Measurements from ENCODE around the gene ACTN1. TPM values are rescaled to one million over a fixed set of nuclear protein-coding genes. Genes with fewer than 3 reads are reported as not detected.

Gene ACTN1
- total RNA-seq, 3 donors from 2014 or later (not counting 1 experiment from before 2014, with no cell fraction given) = 14.9 to 39.5 (median 19.6) TPM

- H3K27ac Mint-ChIP-seq = no peak overlapping the region
- no peaks in the 10 kb centered on the region for H3K36me3 Mint-ChIP-seq
- no peak for TF ChIP-seq CTCF (IDR thresholded peaks at IDR 0.05)
- Histone ChIP-seq H3K36me3 (ENCODE audit: control insufficient read depth, insufficient read depth, low read length) (peaks cover 2% of the 10 kb centered on the region), H3K27ac (ENCODE audit: low read length) (no peak overlapping the region), H3K27me3 (ENCODE audit: control insufficient read depth, insufficient read depth, low read length) (no peaks in the 10 kb centered on the region), H3K9me3 (ENCODE audit: control insufficient read depth, insufficient read depth, low read length) (no peaks in the 10 kb centered on the region), H3K4me1 (ENCODE audit: control insufficient read depth, insufficient read depth, low read length) (peaks cover 4% of the 10 kb centered on the region), H3K4me3 (ENCODE audit: low read length) (no peak overlapping the region)
- DNase-seq (no peak), ATAC-seq (no peak)
- H3K27me3 Mint-ChIP-seq (ENCODE audit: low read depth in 2 of 2) = peaks cover 0 to 2% of the 10 kb centered on the region in 2 donors
- WGBS (ENCODE audit: insufficient coverage) = 85% methylated on average over 8 of the region's 8 CpGs
- intact Hi-C loops (cut with micrococcal nuclease) = no loop called here
- H3K4me1 Mint-ChIP-seq = peaks cover 6 to 7% of the 10 kb centered on the region in 2 donors
- no peak overlapping the region for H3K4me3 Mint-ChIP-seq
- H3K9me3 Mint-ChIP-seq = no peaks in the 10 kb centered on the region
Observed at GRCh38 chr14:68908201-68908600, 70.9 kb downstream of the ACTN1 start.

- intact Hi-C loops (cut with micrococcal nuclease) = no loop called here
- Histone ChIP-seq H3K36me3 (ENCODE audit: control insufficient read depth, insufficient read depth, low read length) (peaks cover 2% of the 10 kb centered on the region), H3K27me3 (ENCODE audit: control insufficient read depth, insufficient read depth, low read length) (no peaks in the 10 kb centered on the region), H3K27ac (ENCODE audit: low read length) (no peak overlapping the region), H3K4me1 (ENCODE audit: control insufficient read depth, insufficient read depth, low read length) (no peaks in the 10 kb centered on the region), H3K9me3 (ENCODE audit: control insufficient read depth, insufficient read depth, low read length) (no peaks in the 10 kb centered on the region), H3K4me3 (ENCODE audit: low read length) (no peak overlapping the region)
- no peaks in the 10 kb centered on the region for H3K9me3 Mint-ChIP-seq
- no peak for ATAC-seq
- H3K27ac Mint-ChIP-seq = no peak overlapping the region
- TF ChIP-seq CTCF (IDR thresholded peaks at IDR 0.05) = no peak
- no peak overlapping the region for H3K4me3 Mint-ChIP-seq
- 95% methylated on average over 5 of the region's 5 CpGs for WGBS (ENCODE audit: insufficient coverage)
- DNase-seq = no peak
- peaks cover 0 to under 1% of the 10 kb centered on the region in 2 donors for H3K27me3 Mint-ChIP-seq (ENCODE audit: low read depth in 2 of 2)
- no peaks in the 10 kb centered on the region for H3K36me3 Mint-ChIP-seq
- H3K4me1 Mint-ChIP-seq = peaks cover 2% of the 10 kb centered on the region in 2 donors
Observed at GRCh38 chr14:68906439-68906838, 72.7 kb downstream of the ACTN1 start.

- intact Hi-C loops (cut with micrococcal nuclease) = no loop called here
- WGBS (ENCODE audit: insufficient coverage) = 90% methylated on average over 16 of the region's 16 CpGs
- no peak for TF ChIP-seq CTCF (IDR thresholded peaks at IDR 0.05)
- Mint-ChIP-seq H3K36me3 (no peaks in the 10 kb centered on the region), H3K4me3 (no peak overlapping the region), H3K4me1 (peaks cover 4 to 6% of the 10 kb centered on the region in 2 donors), H3K27ac (no peak overlapping the region), H3K9me3 (no peaks in the 10 kb centered on the region), H3K27me3 (ENCODE audit: low read depth in 2 of 2) (no peaks in the 10 kb centered on the region)
- H3K4me1 ChIP-seq (ENCODE audit: control insufficient read depth, insufficient read depth, low read length) = no peaks in the 10 kb centered on the region
- no peaks in the 10 kb centered on the region for H3K9me3 ChIP-seq (ENCODE audit: control insufficient read depth, insufficient read depth, low read length)
- H3K36me3 ChIP-seq (ENCODE audit: control insufficient read depth, insufficient read depth, low read length) = peaks cover 2% of the 10 kb centered on the region
- no peak for ATAC-seq
- no peak overlapping the region for H3K4me3 ChIP-seq (ENCODE audit: low read length)
- no peak overlapping the region for H3K27ac ChIP-seq (ENCODE audit: low read length)
- no peaks in the 10 kb centered on the region for H3K27me3 ChIP-seq (ENCODE audit: control insufficient read depth, insufficient read depth, low read length)
- DNase-seq = no peak
Observed at GRCh38 chr14:68905107-68905895, 73.8 kb downstream of the ACTN1 start.
